HepG2 (cell line): ENCODE data around the gene CXCR5. TPM values are rescaled to one million over a fixed set of nuclear protein-coding genes. Genes with fewer than 3 reads are reported as not detected.

Experiments used
- CENPBD1 ChIP-seq: sonication (generic); formaldehyde crosslinking; IDR thresholded peaks from 2 replicates; pipeline ENCODE4 v1.8.0; 2022; ENCODE audit warnings: missing genetic modification reagents, low read depth, mild to moderate bottlenecking, borderline replicate concordance
- DMAP1 ChIP-seq: IDR thresholded peaks from 2 replicates; pipeline ENCODE4 v1.6.1; 2016
- EED ChIP-seq: sonication (generic); formaldehyde crosslinking; IDR thresholded peaks from 2 replicates; pipeline ENCODE4 v1.5.0; 2020; ENCODE audit warnings: mild to moderate bottlenecking, missing genetic modification reagents
- GLI4 ChIP-seq: sonication (generic); formaldehyde crosslinking; IDR thresholded peaks from 2 replicates; pipeline ENCODE4 v1.5.1; 2020; ENCODE audit warnings: missing genetic modification reagents, mild to moderate bottlenecking, moderate library complexity, borderline replicate concordance
- GTF2F1 ChIP-seq: fragments of 150-350 bp; IDR thresholded peaks from 2 replicates; pipeline ENCODE4 v1.6.1; 2014; ENCODE audit warnings: low read length
- SMAD9 ChIP-seq: sonication (generic); formaldehyde crosslinking; IDR thresholded peaks from 2 replicates; pipeline ENCODE4 v1.5.1; 2020; ENCODE audit warnings: mild to moderate bottlenecking, missing genetic modification reagents
- SP4 ChIP-seq: sonication (generic); formaldehyde crosslinking; IDR thresholded peaks from 2 replicates; pipeline ENCODE4 v1.8.1; 2023; ENCODE audit warnings: mild to moderate bottlenecking, missing genetic modification reagents
- SRSF4 ChIP-seq: fragments of 200-400 bp; formaldehyde crosslinking; IDR thresholded peaks from one replicate; pipeline ENCODE4 v1.6.1; 2018; ENCODE audit warnings: mild to moderate bottlenecking, low read depth, low read length, moderate library complexity; ENCODE audit not compliant: poor library complexity, severe bottlenecking
- TBX2 ChIP-seq: sonication (generic); formaldehyde crosslinking; IDR thresholded peaks from 2 replicates; pipeline ENCODE4 v1.5.0; 2020; ENCODE audit warnings: missing genetic modification reagents, mild to moderate bottlenecking, borderline replicate concordance
- TGIF2 ChIP-seq: IDR thresholded peaks from 2 replicates; pipeline ENCODE4 v1.6.1; 2016; ENCODE audit warnings: control low read depth, missing compliant biosample characterization
- ZEB1 ChIP-seq: IDR thresholded peaks from 2 replicates; pipeline ENCODE4 v1.6.1; 2012; ENCODE audit warnings: mild to moderate bottlenecking, low read depth, inconsistent platforms; ENCODE audit not compliant: insufficient replicate concordance
- ZNF142 ChIP-seq: sonication (generic); formaldehyde crosslinking; IDR thresholded peaks from 2 replicates; pipeline ENCODE4 v1.4.0; 2020; ENCODE audit warnings: missing genetic modification reagents
- ZNF20 ChIP-seq: sonication (generic); formaldehyde crosslinking; IDR thresholded peaks from 2 replicates; pipeline ENCODE4 v1.4.0; 2020; ENCODE audit warnings: mild to moderate bottlenecking, moderate library complexity, missing genetic modification reagents
- ZNF280D ChIP-seq: sonication (generic); formaldehyde crosslinking; IDR thresholded peaks from 2 replicates; pipeline ENCODE4 v1.5.1; 2020; ENCODE audit warnings: mild to moderate bottlenecking, missing genetic modification reagents
- ZNF503 ChIP-seq: sonication (generic); formaldehyde crosslinking; IDR thresholded peaks from 2 replicates; pipeline ENCODE4 v1.4.0; 2020; ENCODE audit warnings: missing genetic modification reagents
- ZNF644 ChIP-seq: IDR thresholded peaks from 2 replicates; pipeline ENCODE4 v1.6.1; 2016; ENCODE audit warnings: low read depth
- ZNF784 ChIP-seq: sonication (generic); formaldehyde crosslinking; IDR thresholded peaks from 2 replicates; pipeline ENCODE4 v1.5.1; 2020; ENCODE audit warnings: missing genetic modification reagents, mild to moderate bottlenecking, borderline replicate concordance
- polyA plus RNA-seq, 8 experiments: library from polyadenylated mRNA; depleted of rRNA in 3 of 8; stranded (reverse) in 7 of 8; unstranded in 1 of 8; fragments of >200 nt; fragmentation: Illumina TruSeq in 4 of 8; extraction: Trizol in 4 of 8; gene quantifications; 2 replicates each; pipeline versions ENCODE4 v1.2.1 to v1.2.3, GENCODE V29; 2011 to 2016; ENCODE audit warnings: low read depth in 4 of 8, missing spikeins in 1 of 8, mixed read lengths in 1 of 8; ENCODE audit not compliant: insufficient read depth in 1 of 8
- total RNA-seq, 5 experiments: library from RNA; depleted of rRNA; stranded (reverse); fragments of >200 nt; fragmentation: Illumina TruSeq; extraction: Trizol; gene quantifications; 2 replicates each; pipeline ENCODE4 v1.2.3, GENCODE V29; 2016; ENCODE audit warnings: low read depth in 1 of 5

CXCR5 gene
- total and polyA plus RNA-seq, 2 of the 13 experiments (the other 11 are each of a cell fraction or from before 2014, with no cell fraction given): not detected

- TF ChIP-seq ZNF142: no peak
- TF ChIP-seq ZNF280D (CRISPR knock-in tag): no peak
- no peak for TF ChIP-seq DMAP1 (CRISPR knock-in tag)
- TF ChIP-seq TBX2 (CRISPR knock-in tag): no peak
- TF ChIP-seq EED (CRISPR knock-in tag): no peak
- TF ChIP-seq SRSF4: no peak
- no peak for TF ChIP-seq SP4
- no peak for TF ChIP-seq SMAD9 (CRISPR knock-in tag)
- TF ChIP-seq ZNF644 (CRISPR knock-in tag): no peak
- TF ChIP-seq ZNF784 (CRISPR knock-in tag): no peak
- TF ChIP-seq ZNF503 (CRISPR knock-in tag): no peak
- no peak for TF ChIP-seq ZEB1
- TF ChIP-seq CENPBD1 (CRISPR knock-in tag): no peak
- no peak for TF ChIP-seq GLI4 (CRISPR knock-in tag)
- no peak for TF ChIP-seq GTF2F1
- no peak for TF ChIP-seq ZNF20 (CRISPR knock-in tag)
- TF ChIP-seq TGIF2: no peak
Measured at GRCh38 chr11:118921929-118922744, 38.4 kb downstream of the CXCR5 start (continued).
